ENCODE measurements around the gene HSD17B4.
"Not testable (repeated sequence)": the region's sequence is repeated elsewhere in the genome, so short reads cannot be mapped to it uniquely, and the experiment has no call there.

HSD17B4 gene

GRCh38 chr5:119478781-119479180 is 26.5 kb downstream of the HSD17B4 start:
- DNase-seq (ENCODE audit: low read depth, low spot score): no peak

GRCh38 chr5:119480629-119481028 is 28.3 kb downstream of the HSD17B4 start:
- not testable (repeated sequence) for DNase-seq (ENCODE audit: low read depth, low spot score)

- DNase-seq (ENCODE audit: low read depth, low spot score): no peak
Measured at GRCh38 chr5:119483155-119483554, 30.9 kb downstream of the HSD17B4 start.

GRCh38 chr5:119484884-119485283 is 32.6 kb downstream of the HSD17B4 start:
- DNase-seq (ENCODE audit: low read depth, low spot score): no peak

GRCh38 chr5:119501671-119502179 is 49.4 kb downstream of the HSD17B4 start:
- no peak for DNase-seq (ENCODE audit: low read depth, low spot score)

- not testable (repeated sequence) for DNase-seq (ENCODE audit: low read depth, low spot score)
Measured at GRCh38 chr5:119503939-119504338, 51.6 kb downstream of the HSD17B4 start.

- DNase-seq (ENCODE audit: low read depth, low spot score): no peak
Measured at GRCh38 chr5:119512277-119512676, 60.0 kb downstream of the HSD17B4 start.

- no peak for DNase-seq (ENCODE audit: low read depth, low spot score)
Measured at GRCh38 chr5:119515192-119515591, 62.9 kb downstream of the HSD17B4 start.

- DNase-seq (ENCODE audit: low read depth, low spot score): not testable (repeated sequence)
Measured at GRCh38 chr5:119517115-119517514, 64.8 kb downstream of the HSD17B4 start.

GRCh38 chr5:119521232-119521631 is 68.9 kb downstream of the HSD17B4 start:
- DNase-seq (ENCODE audit: low read depth, low spot score): no peak

GRCh38 chr5:119522841-119523240 is 70.5 kb downstream of the HSD17B4 start:
- no peak for DNase-seq (ENCODE audit: low read depth, low spot score)

- DNase-seq (ENCODE audit: low read depth, low spot score): no peak
Measured at GRCh38 chr5:119524485-119524884, 72.2 kb downstream of the HSD17B4 start.

- DNase-seq (ENCODE audit: low read depth, low spot score): no peak
Measured at GRCh38 chr5:119527351-119527750, 75.1 kb downstream of the HSD17B4 start.

- DNase-seq (ENCODE audit: low read depth, low spot score): no peak
Measured at GRCh38 chr5:119529811-119530210, 77.5 kb downstream of the HSD17B4 start.

GRCh38 chr5:119532637-119533036 is 80.3 kb downstream of the HSD17B4 start:
- no peak for DNase-seq (ENCODE audit: low read depth, low spot score)

- no peak for DNase-seq (ENCODE audit: low read depth, low spot score)
Measured at GRCh38 chr5:119537704-119538103, 85.4 kb downstream of the HSD17B4 start.

GRCh38 chr5:119541716-119542115 is 89.4 kb downstream of the HSD17B4 start:
- DNase-seq (ENCODE audit: low read depth, low spot score): no peak

GRCh38 chr5:119551819-119552218 is 99.5 kb downstream of the HSD17B4 start:
- DNase-seq (ENCODE audit: low read depth, low spot score): no peak

- DNase-seq (ENCODE audit: low read depth, low spot score): no peak
Measured at GRCh38 chr5:119554597-119554996, 102.3 kb downstream of the HSD17B4 start.

GRCh38 chr5:119570910-119571309 is 118.6 kb downstream of the HSD17B4 start:
- no peak for DNase-seq (ENCODE audit: low read depth, low spot score)

GRCh38 chr5:119578937-119579336 is 126.6 kb downstream of the HSD17B4 start:
- DNase-seq (ENCODE audit: low read depth, low spot score): peak; percentile 76

- DNase-seq (ENCODE audit: low read depth, low spot score): peak; percentile 25
Measured at GRCh38 chr5:119582987-119583386, 130.7 kb downstream of the HSD17B4 start.

GRCh38 chr5:119583684-119584083 is 131.4 kb downstream of the HSD17B4 start:
- no peak for DNase-seq (ENCODE audit: low read depth, low spot score)

Data from iPS DF 19.7 (cell line).